ENCODE data around the gene PNPLA3.

Gene PNPLA3

GRCh38 chr22:43955040-43955882, 31.7 kb downstream of the PNPLA3 start, which contains the start of gene SAMM50:
TSS of gene SAMM50 (plus strand) at chr22:43955442. CDS start at chr22:43955578, 136 bp downstream.
- Histone ChIP-seq H3K4me3 (peak within 1 kb of the TSS; percentile 66 to 96 (median 88)), H3K27ac (peak within 1 kb of the TSS; percentile 61 to 93 (median 87))

DNA sequence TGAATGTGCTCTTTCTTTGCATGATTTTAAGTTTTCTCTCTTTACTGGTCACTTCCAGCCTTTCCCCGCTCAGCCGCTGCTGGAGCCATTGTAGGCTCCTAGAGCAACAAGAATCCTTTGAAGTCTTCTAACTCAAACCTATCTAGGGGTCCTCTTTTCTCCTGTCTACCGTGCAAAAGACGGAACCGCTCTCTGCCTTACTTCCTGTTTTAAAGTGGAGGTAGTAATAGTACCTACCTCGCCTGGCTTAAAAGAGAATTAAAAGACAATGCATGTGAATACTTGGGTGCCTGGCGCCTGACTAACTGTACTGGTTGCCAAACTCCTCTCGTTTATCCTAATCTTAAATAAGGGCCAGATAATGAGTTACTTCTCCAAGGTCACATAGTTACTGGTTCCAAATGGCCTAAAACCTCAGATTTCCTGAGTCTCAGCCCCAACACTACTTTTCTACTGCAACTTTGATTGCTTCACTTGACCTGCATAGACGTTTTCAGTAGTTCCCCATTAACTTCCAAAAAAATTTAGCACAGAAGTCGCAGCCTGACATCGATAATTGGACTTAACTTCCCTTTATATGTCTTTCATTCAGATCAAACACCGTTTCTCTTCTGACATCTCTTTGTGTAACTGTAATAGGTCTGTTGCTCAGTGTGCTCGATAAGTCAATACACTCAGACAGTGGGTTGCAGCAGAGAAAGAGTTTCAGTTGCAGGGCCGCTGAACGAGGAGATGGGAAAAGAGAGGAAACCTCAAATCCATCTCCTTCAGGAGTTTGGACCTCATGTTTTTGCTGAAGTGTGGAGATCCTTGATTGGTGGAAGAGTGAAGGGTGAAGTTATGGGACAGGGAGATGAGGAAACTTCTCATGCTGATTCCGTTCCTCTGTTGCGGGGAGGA, 32.5 kb downstream of the PNPLA3 start:
- peak overlapping the region; percentile 61 to 93 (median 87) for H3K27ac ChIP-seq
- peak overlapping the region; percentile 66 to 96 (median 88) for H3K4me3 ChIP-seq

GRCh38 chr22:43956805-43957463, 33.3 kb downstream of the PNPLA3 start:
- H3K4me3 ChIP-seq, result peak overlapping the region in 1 of 7 experiments; percentile 91
- no peak overlapping the region for H3K27ac ChIP-seq

GRCh38 chr22:43957871-43958270, 34.3 kb downstream of the PNPLA3 start:
- no peak overlapping the region for H3K4me3 ChIP-seq
- H3K27ac ChIP-seq, result no peak overlapping the region

DNA sequence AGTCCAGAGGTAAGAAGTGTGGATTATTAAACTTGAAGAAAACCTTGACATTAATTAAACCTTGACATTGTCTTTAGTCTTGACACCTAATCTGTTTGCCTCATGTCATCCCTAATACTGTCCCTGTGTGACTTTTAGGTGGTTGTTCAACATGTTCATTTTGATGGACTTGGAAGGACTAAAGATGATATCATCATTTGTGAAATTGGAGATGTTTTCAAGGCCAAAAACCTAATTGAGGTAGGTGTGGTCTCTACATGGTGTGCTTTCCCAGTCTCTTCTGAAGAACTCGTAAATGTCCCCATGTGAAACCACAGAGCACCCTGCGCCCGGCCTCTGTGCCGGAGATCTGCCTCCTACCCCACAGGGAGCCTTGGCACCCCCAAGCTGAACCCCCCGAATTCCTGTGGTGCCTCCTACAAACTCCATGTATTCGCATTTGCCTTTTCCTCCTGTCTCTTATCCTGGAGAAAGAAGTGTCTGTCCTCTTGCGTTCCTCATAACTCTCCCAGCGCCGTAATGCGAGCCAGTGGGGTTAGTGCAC, 40.8 kb downstream of the PNPLA3 start:
- no peak overlapping the region for H3K4me3 ChIP-seq
- H3K27ac ChIP-seq, result no peak overlapping the region

GRCh38 chr22:43967069-43967468, 43.5 kb downstream of the PNPLA3 start:
- no peak overlapping the region for H3K27ac ChIP-seq

GRCh38 chr22:43968614-43969013, 45.0 kb downstream of the PNPLA3 start:
- no peak overlapping the region for H3K27ac ChIP-seq
- H3K4me3 ChIP-seq, result no peak overlapping the region

More at GRCh38 chr22:43967069-43967468, 43.5 kb downstream of the PNPLA3 start:
- no peak overlapping the region for H3K4me3 ChIP-seq

DNA sequence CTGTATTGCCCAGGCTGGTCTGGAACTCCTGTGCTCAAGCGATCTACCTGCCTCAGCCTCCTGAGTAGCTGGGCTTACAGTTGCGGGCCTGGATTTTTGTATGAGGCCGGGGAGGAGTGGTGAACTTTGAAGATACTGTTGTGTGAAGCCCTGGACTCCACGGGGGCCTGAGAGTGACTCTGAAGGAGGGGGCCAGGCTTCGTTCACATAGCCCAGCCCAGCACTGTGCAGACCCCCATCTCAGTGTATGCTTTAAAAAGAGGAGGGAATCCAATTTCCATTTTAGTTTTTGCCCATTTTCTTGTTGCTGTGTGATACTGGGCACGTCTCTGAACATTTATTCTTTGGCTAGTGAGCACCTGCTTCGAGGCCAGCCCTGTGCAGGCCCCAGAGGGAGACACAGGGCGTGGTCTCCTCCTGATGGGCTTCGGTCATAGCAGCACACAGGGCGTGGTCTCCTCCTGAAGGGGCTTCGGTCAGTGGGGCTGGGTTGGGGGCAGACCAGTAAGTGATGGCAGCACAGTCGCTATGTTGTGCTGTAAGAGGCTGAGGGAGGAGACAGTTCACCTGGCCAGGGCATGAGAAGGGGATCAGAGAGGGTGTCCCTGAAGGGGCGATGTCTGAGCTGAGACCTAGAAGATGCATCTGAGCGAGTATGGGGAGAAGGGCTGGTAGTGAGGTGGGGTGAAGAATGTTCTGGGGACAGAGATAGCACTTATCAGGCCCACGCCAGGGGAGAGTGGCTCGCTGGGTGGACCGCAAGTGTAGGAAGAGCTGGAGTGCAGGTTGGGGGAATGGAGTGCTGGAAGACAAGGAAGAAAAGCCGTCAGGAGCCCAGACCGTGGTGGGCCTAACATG, 45.6 kb downstream of the PNPLA3 start:
- no peak overlapping the region for H3K4me3 ChIP-seq
- no peak overlapping the region for H3K27ac ChIP-seq

DNA sequence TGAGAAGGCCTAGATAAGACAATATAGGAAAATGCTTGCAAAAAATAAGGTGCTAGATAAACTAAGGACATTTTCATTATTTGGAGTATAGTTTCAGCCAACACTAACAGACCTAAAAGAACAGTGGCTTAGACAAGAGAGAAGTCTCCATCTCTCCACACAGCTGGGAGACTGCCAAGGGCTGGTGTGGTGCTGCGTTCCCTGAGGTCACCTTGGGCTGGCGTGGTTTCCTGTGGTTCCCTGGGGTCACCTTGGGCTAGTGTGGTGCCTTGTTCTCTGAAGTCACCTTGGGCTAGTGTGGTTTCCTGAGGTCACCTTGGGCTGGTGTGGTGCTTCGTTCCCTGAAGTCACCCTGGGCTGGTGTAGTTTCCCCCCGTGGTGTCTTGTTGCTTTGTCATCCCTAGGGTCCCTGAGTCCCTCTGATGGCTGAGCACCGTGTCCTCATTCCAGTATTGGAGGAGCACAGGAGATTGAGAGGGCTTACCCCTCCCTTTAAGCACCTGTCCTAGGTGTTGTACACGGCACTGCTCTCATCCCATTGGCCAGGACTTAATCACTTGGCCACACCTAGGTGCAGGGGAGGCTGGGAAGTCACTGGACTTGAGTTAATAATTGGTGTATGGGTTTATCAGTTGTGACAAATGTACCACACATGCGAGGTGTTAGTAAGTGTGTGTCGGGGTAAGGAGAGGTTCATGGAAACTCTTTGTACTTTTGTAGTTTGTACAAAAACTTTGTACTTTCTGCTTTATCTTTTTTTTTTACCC, 46.6 kb downstream of the PNPLA3 start:
- H3K4me3 ChIP-seq, result no peak overlapping the region
- H3K27ac ChIP-seq, result no peak overlapping the region

DNA sequence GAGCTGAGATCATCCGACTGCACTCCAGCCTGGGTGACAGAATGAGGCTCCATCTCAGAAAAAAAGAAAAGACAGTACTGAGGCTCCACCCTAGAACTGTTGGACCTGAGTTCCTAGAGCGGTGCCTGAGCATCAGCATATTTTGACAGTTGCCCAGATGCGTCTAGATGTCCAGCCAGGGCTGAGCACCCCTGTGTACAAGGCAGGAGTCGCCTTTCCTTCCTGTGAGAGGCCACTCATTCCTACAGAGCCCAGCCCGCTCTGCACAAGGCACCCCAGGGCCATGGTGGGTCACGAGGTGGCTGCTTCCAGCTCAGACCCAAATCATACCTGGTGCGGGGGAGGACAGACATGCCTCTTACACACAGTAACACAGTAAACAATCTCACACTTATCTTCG, 47.5 kb downstream of the PNPLA3 start:
- no peak overlapping the region for H3K27ac ChIP-seq
- H3K4me3 ChIP-seq, result no peak overlapping the region

- H3K27ac ChIP-seq, result no peak overlapping the region
- H3K4me3 ChIP-seq, result no peak overlapping the region
These were observed 49.4 kb downstream of the PNPLA3 start for GRCh38 chr22:43972931-43973462.

DNA sequence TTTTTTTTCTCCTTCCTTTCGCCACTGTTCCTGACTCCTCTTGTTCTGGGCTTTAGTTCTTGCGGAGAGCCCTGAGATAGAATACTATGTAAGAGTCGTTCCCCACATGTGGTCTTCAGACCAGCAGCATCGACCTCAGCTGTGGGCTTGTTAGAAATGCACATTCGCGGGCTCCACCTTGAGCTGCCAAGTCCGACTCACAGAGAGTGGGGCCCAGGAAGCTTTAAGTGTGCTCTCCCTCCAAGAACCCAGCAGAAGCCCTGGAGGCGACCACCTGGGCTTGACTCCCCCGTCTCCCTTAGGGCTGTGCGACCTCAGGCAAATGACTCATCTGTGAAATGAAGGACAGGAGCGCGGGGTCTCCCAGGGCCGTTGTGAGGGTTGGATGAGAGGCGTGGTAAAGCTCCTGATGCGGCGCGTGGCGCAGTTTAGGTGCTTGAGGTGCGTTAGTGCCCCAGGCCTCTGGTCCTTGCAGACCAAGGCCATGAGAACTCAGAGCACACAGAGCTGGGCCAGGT, 50.5 kb downstream of the PNPLA3 start:
- H3K4me3 ChIP-seq, result no peak overlapping the region
- no peak overlapping the region for H3K27ac ChIP-seq

DNA sequence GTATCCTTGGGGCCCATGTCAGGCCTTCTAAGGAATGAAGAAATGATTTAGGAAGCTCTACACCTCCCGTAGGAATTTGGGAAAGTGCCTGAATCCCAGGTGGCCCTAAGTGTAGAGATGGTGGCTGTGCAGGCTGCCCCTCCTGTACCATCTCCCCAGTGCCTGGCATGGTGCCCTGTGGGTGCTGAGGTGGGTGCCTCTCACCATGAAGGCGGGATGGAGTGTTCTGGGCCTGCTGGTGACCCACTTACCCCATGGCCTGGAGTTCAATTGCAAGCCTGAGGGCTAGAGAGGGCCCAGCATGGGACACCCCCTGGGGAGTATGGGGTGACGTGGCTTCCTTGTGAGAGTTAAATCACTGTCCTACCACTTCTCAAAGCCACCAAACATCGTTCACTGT, 51.4 kb downstream of the PNPLA3 start:
- Histone ChIP-seq H3K27ac (no peak overlapping the region), H3K4me3 (no peak overlapping the region)

DNA sequence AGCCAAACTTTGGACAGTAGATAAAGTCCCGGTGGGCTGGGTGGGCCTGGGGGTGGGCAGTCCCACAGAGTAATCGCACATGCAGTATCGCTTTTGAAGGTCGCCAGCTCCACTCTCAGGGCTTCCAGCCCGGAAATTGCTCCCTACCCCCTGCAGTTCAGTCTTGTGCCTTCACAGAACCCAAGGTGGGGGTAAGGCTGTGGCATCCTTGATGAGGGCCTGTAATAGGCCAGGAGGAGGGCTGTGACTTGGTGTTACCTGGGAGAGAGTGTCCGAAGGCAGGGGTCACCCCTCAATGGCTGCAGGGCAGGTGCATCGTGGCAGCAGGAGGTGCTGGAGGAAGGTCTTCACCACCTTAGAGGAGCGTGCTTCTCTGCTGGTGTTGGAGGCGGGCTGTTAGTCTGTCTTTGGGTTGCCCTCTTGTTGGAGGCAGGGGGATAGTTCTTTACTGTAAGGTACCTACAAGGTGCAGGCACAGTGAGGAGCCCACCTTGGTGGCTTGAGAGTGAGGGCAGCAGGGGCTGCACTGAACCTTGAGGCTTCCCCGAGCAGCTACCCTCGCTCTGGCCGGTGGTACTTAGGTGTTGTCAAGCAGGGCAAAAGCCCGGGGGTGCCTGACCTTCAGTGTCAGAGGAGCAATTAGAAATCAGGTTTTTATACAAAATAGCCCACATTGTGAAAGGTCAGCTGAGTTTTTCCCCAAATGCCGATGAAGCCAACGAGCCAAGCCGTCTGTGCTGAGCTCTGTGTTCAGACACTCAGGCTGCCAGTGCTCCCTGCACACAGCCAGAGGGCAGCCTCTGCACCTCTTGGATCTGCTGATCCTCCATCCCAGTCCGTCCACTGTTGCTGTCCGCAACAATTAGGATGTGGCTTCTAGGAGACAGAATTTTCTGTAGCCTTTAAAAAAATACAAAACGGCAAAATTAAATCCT, 53.5 kb downstream of the PNPLA3 start:
- H3K4me3 ChIP-seq, result no peak overlapping the region
- H3K27ac ChIP-seq, result no peak overlapping the region

- Histone ChIP-seq H3K27ac (no peak overlapping the region), H3K4me3 (no peak overlapping the region)
These were observed 55.0 kb downstream of the PNPLA3 start for GRCh38 chr22:43978558-43978957.

DNA sequence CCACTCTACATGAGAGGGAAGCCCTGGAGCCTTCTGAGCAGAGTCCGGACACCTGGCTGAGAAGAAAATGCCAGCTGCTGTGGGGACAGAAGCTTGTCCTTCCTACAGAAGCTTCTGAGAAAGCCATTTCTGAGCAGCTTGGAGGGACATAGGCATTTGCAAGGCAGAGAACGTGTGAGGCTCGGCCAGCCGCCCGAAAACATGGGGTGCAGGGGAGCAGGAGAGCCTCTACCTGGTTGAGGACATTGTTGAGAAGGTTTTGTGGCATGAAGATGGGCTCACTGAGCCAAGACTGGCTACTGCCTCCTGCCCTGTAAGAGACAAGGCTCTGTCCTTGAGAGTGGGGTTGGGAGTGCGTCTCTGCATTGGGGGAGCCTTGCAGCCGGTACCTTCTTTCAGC, 57.0 kb downstream of the PNPLA3 start:
- Histone ChIP-seq H3K4me3 (no peak overlapping the region), H3K27ac (no peak overlapping the region)

DNA sequence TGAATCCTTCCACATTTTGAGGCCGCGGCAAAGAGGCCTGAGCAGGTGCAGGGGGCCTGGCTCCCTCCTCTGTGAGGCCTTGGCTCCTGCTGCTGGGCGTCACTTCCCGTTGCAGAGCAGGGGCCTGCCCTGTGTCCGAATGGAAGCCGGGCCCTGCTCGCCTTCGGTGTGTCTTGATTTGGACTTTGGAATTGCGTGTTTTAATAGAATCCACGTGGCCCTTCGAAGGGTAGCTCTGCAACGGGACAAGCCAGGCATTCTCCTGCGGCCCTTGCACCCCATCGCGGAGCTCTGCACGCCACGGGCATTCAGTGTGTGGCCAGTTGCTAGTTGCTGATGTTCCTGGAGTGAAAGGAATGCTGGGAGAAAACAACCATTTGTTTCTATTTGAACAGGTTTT, 57.4 kb downstream of the PNPLA3 start:
- H3K27ac ChIP-seq, result no peak overlapping the region
- H3K4me3 ChIP-seq, result no peak overlapping the region
